Coronary artery (tissue), 2 donors: Measurements from ENCODE around the gene PDLIM4.

Experiments used
- DNase-seq: peaks from one replicate; pipeline ENCODE4 v3.0.0-alpha.2; 2017; ENCODE audit warnings: low spot score
- H3K27ac ChIP-seq, 2 donors: fragments of 200-600 bp; sonication (generic); one replicate each; pipeline ENCODE4 v1.5.1; 2016 to 2019
- H3K4me3 ChIP-seq: fragments of 200-600 bp; sonication (generic); 2 replicates; pipeline ENCODE4 v1.5.1; 2016; ENCODE audit warnings: mild to moderate bottlenecking, moderate library complexity
- TF ChIP-seq, protein P1 (sequence below): fragments of 200-600 bp; sonication (generic); IDR thresholded peaks from one replicate; pipeline ENCODE4 v1.5.1; 2019; ENCODE audit warnings: antibody characterized with exemption

The PDLIM4 gene

DNA sequence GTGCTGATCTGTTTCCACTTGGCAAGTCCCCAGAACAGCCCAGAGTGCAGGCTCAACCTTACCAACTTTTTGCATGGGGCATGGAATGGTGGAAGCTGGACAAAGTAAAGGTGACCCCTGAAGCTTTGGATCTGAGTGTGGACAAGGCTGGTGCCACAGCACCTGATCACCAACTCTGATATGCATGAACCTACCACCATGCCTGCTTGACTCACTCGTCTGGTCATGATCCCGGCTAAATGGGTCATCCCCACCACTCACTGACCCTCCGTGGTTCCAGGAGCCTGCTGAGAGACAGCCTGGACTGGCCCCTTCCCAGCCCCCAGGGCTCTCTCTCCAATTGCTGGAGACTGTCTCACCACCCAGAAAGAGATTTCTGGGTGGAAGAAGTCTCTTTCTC lies 22.3 kb downstream of the PDLIM4 start:
- TF ChIP-seq, protein P1, sequence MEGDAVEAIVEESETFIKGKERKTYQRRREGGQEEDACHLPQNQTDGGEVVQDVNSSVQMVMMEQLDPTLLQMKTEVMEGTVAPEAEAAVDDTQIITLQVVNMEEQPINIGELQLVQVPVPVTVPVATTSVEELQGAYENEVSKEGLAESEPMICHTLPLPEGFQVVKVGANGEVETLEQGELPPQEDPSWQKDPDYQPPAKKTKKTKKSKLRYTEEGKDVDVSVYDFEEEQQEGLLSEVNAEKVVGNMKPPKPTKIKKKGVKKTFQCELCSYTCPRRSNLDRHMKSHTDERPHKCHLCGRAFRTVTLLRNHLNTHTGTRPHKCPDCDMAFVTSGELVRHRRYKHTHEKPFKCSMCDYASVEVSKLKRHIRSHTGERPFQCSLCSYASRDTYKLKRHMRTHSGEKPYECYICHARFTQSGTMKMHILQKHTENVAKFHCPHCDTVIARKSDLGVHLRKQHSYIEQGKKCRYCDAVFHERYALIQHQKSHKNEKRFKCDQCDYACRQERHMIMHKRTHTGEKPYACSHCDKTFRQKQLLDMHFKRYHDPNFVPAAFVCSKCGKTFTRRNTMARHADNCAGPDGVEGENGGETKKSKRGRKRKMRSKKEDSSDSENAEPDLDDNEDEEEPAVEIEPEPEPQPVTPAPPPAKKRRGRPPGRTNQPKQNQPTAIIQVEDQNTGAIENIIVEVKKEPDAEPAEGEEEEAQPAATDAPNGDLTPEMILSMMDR = no peak
- no peak overlapping the region for H3K4me3 ChIP-seq
- DNase-seq = no peak
- H3K27ac ChIP-seq = no peak overlapping the region

DNA sequence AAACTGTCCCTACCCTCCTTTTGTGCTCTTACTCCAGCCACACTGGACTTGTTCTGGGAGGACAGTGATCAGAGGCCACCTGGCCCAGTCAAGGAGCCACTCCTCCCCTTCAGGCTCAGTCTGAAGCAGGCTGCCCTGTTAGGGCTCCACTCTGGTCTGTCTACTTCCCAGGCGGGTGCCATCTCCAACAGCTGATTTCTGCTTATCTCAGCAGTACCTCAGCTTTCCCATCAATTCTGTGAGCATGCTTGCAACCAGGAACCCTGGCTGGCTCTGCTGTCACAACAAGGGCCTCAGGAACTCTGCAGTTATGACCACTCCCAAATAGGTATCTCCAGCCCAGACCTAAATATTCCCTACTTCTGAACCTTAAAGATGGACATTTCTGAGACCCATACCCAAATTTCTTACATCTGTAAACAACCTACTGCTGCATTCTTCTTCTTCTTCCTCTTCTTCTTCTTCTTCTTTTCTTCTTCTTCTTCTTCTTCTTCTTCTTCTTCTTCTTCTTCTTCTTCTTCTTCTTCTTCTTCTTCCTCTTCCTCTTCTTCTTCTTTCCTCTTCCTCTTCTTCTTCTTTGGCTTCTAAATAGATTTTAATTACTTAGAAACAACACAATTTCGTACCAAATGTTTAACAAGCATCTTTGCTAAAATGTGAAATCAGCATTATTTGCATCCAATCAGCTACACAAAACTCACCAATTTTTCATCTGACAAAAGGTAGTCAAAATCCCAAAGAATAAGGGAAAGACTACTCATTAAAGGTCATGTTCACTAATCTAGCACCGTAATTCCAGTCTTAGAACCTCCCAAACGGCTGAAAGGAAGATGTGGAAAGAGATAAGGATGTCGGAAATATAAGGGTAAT lies 23.1 kb downstream of the PDLIM4 start:
- TF ChIP-seq, protein P1 = no peak
- H3K4me3 ChIP-seq = no peak overlapping the region
- DNase-seq = no peak
- no peak overlapping the region for H3K27ac ChIP-seq

DNA sequence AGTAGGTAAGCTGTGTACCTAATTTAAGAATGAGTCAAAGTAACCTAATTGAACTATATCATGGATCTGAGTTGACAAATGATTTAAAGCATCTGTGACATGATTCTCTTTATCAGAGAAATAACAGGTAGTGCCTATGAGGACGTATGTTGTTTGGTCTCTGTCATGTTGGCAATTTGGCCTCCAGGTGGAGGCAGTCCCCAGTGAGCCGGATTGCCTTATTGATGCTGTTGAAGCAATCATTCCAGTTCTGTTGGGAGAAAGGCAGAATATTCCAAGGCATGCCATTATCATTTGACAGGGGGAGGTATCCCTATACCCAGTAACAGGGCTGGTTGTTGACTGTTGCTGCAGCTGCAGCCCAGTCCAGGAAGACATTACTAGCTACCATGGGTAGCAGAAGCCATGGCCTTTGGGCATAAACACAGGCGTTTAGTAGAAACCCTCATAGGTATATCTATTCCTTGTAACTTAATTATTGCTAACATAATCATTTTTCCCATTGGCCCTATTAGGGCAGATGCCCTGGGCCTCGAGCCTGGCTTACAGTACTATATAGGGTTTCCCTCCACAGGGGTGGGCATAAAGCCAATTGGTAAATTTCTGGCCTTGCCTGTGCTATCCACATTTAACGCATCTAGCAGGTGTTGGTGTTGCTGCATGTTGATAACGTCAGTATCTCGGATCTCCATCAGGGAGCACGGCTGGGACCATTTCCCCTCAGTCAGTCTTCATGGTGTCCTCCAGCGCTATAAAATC lies 24.5 kb downstream of the PDLIM4 start:
- H3K4me3 ChIP-seq = no peak overlapping the region
- no peak for DNase-seq
- TF ChIP-seq, protein P1 = no peak
- H3K27ac ChIP-seq = no peak overlapping the region

DNA sequence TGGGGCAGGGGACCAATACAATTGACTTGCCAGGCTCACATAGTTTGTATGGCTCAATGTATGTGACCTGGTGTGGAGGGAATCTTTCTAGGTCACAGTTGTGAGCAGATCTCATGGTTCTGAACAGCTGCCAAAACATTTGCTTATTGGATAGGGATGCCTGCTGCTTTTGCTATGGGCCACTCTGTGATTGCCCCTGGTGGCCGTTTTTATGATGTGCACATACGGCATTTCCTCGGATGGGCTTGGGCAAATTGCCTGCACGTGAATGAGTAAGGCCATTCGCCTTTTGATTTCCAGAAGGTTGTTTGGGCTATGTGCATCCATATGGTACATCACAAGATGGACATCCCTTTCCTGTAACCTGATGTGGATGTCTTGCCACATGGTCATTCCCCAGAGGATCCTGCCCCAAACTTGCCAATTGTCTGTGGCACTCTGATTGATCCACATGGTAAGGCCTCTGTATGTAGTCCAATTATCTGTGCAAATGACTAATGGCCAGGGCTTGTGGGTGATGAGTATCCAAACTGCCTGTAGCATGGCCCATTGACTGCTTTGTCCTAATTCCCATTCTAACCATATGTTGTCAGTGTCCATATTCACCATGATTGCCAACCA lies 26.0 kb downstream of the PDLIM4 start:
- H3K27ac ChIP-seq = no peak overlapping the region
- TF ChIP-seq, protein P1 = no peak
- H3K4me3 ChIP-seq = no peak overlapping the region
- DNase-seq = no peak

DNA sequence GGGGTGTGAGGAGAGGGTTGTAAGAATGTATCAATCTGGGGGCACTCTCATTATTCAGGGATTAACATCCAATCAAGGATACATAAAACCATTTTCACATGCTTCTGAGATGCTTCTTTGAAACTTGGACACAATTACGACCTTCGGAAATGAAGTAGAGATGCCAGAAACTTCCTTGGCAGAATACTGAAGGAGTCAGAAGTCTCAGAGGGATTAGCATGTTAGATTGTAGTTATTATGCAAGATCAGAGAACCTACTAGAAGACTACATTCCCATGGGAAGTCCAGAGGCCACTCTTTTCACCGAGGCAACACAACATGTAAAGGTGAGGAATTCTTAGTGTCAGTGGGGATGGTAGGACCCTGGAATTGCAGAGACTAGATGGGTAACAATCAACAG lies 31.6 kb downstream of the PDLIM4 start:
- TF ChIP-seq, protein P1 = no peak
- no peak for DNase-seq
- Histone ChIP-seq H3K27ac (no peak overlapping the region), H3K4me3 (no peak overlapping the region)

DNA sequence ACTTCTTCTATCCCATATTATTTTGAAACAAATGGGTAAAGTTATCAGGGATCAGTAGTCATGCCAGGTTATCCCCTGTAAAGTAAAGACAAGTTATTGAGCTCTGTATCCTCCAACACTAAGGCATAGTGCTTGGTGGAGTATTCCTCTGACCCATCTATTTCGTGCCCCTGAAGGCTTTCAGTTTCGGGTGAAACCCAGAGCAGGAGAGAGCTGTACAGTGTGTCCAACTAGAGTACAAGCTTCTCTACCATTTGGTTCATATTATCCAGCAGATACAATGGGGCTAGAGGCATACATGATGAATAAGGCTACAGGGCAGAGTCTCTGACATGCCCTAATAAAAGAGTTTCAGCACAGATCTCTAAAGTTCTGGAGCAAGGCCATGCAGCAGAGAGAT lies 33.5 kb downstream of the PDLIM4 start:
- no peak overlapping the region for H3K4me3 ChIP-seq
- TF ChIP-seq, protein P1 = no peak
- H3K27ac ChIP-seq = no peak overlapping the region
- DNase-seq = no peak
